Measurements from ENCODE around the gene ARHGAP22.

ARHGAP22 gene

DNA sequence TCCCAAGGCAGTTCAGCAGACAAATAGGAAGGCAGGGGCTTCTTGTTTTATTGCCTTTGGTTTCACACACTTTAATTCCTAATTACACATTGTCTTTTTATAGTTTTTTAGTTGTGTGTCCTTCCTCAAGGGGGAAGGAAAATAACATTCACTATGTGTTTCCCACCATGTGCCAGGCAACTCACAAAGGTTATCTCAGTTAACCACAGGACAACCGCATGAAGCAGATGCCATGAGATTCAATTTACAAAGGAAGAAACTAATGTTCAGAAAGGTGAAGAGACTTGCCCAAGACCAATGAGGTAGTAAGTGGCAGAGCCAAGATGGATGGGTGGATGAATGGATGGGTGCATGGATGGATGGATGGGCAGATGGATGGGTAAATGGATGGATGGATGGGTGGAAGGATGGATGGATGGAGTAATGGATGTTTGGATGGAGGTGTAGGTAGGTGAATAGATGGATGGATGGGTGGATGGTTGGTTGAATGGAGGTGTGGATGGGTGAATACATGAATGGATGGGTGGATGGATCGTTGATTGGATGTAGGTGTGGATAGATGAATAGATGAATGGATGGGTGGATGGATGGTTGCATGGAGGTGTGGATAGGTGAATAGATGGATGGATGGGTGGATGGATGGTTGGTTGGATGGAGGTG, 77.9 kb downstream of the ARHGAP22 start:
- DNase-seq = no peak

DNA sequence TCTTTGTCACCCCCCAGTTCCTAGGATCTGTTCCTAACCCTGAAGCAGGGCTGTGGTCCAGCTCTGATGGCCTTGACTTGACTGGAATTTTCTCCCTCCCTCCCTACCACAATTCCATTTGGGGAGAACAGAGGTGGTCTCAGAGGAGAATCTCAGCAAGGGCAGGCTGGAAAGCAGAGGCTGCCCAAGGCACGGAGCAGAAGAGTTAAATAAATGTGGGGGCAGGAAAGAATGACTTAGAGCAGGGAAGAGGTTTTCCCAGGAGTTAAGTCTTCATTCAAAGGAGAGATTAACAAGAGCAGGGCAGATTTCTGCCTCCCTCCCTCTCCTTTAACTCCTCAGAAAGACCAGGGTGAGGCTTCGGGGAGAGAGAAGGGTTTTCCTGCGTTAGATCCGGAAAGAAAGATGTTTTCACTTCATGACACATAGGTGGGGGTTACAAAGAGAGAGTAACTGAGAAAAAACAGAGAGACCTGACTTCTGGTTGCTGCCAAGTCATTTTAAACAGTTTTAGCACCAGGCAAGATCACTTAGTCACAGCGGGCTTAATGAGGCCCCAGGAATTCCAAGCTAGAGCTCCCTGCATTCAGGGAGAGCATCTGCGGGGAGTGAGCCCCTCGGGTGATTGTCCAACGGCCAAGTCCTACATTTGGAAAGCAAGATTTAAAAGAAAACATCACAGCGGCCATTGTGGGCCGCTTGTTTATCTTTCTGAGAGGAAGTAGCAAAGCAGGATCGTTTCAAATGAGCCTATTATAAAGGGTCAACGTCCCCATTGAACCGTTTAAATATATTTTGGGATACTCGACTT, 78.7 kb downstream of the ARHGAP22 start:
- DNase-seq = no peak

DNA sequence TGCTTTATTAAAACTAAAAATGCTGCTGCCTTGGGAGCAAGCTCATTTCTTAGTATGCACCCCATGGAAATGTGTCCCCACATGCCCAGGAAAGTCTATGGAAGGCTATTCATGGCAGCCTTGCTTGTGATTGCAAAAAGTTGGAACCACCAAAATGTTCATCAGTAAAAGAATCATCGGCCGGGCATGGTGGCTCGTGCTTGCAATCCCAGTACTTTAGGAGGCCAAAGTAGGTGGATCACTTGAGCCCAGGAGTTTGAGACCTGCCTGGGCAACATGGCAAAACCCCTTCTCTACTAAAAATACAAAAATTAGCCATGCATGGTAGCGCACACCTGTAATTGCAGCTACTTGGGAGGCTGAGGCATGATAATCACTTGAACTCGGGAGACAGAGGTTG, 79.8 kb downstream of the ARHGAP22 start:
- no peak for DNase-seq

DNA sequence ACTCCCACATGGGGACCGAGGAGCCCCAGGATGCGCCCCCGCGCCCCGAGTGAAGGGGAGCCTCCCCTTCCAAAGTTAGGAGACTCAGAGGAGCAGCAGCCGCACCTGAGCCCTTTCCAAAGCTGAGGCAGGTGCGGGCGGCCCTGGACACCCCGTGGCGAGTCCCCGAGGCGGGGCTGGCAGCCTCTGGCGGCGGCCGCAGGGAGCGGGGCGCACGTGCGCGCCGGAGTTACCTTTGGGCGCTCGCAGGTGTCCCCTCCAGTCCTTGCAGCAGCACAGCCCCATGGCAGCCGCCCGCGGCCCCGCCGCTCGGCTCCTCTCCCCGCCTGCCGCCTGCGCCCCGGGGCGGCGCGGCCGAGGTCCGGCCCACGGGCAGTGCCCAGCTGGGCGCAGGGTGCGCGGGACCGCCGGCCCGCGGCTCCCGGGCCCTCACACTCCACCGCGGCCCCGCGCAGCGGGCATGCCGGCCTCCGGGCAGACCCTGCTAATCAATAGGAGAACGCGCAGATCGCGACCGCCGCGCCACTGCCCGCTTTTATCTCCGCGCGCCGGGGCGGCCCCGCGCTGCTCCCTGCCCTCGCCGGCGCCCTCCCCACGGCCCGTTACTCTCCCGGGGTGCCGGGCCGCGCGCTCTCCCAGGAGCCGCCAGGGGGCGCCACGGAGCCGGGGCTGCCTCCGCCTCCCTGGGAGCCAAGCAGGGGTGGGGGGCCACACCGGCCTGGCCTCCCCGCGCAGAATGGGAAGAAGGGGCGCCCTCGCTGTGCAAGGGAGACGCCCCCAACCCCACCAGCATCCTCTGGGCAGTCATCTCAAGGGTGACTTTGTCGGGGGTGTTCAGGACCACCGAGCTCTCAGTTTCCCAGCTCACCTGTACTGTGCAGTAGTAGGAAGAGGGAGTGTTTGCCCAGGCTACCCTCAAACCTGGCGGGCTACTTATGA, 80.8 kb downstream of the ARHGAP22 start:
- DNase-seq = no peak

DNA sequence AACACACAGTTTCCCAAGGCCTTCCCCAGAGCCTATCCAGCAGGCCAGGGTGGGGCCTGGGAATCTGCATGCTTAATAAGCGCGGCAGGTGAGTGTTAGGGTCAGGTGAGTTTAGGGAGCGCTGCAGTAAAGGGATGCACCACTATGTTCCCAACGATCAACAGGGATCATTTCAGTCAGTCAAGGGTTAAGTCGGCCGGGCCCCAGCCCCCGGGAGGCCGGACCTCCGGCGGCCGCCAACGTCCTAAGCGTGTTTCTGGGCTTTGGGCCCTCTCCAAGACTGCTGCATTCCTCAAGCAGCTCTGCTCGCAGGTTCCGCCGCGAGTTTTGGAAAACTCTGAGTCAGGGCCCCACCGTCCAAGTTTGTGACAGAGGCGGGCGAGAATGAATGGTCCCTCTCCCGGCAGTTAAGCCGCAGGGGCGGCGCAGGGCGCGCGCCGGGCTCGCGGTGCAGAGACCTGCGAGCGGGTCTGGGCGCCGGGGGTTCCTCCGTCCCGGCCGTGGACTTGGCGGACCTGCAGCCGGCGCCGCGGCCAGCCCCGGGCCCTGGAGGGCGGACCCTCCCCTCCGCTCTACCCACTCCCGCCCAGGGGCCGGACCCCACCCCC, 81.6 kb downstream of the ARHGAP22 start:
- no peak for DNase-seq

DNA sequence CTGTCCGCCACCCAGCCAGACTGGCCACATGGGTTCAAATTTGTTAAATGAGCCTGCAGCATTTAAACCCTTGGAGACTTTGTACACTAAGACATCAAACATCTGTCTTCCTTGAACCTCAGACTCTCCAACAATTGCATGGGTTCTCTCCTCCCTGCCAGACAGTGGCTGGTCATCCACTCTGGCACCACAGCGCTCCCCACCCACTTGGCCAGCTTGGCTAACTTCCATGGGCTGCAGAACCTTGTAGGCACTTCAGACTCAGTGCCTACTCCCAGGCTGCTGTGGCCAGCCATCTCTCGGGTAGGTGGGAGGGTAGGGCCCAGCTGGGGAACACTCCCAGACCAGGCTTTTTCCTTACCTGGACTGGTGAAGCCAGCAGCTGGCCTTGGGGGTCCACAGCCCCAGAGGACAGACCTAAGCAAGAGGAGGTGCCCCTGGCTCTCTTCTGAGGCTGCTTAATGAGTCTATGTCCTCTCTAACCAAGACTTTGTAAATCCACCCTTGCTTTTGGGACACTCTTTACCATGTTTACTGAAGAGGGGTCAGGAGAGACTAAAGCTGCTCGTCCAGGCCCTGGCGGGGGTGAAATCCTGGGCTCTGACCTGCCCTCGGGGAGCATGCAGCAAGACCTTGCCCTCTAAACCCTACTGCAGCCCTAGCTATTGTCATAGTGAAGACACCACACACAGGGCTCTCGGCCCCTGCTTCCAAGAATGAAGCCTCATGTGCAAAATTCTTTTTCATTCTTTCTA, 82.7 kb downstream of the ARHGAP22 start:
- DNase-seq = no peak

DNA sequence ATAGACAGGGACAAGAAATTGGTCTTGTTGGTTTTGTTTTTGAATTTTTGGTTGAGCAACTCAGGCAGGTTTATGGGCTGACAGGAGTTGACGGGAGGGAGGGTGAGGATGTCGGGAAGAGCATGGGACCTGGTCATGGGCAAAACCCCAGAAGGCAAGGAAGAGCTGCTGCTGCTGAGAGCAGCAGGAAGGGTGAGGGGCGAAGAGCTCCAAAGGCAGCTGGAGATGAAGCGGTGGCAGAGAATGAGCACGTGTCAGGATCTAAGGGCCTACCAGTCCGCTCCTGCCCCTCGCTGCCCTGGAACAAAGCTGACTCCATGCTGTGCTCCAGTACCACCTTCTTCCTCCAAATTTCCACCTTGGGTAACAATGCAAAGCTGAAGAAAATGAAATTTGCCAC, 84.3 kb downstream of the ARHGAP22 start:
- no peak for DNase-seq

DNA sequence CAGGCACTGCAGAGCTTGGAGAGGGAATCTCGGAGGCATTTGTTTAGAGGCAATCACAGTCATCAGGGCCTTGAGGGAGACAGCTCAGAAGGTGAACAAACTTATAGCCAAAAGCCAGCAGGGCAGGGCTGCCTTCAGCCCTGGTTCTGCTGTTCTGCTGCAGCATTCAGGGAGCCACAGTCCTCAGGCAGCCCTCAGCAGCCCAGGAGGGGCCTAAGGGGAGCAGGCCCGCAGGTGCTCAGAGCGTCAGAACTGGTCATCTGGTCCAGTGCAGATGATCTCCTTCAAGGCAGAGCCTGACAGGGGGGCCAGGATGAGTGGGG, 84.7 kb downstream of the ARHGAP22 start:
- no peak for DNase-seq

DNA sequence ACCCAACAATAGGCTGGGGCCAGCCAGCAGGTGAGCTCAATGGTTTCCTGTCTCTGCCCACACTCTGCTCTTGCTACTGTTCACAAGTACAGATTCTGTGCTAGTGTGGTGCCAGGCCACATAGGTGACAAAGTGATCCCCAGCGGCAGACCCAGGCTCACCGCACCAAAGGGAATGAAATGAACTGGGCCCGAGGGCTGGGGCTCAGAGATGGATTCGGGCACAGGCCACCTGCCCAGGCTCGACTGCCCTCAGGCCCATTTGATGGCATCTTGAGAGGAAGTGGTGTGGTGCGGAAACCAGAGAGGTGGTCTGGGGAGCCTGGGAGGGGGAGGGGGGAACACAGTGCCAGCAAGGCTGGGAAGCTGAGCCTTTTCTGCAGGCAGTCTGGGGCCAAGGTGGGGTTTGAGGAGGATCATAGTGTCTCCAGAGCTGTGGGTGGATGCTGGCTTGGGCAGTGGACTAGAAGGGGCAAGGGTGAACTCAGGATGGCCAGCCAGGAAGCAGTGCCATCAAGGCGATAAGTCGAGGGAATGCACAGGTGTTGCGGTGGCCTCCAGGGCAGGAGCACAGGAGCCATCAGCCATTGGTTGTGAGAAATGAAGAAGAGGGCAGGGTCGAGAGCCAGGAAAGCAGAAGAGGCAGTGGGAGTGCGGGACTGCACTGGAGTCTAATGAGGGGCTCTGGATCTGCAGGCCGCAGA, 85.2 kb downstream of the ARHGAP22 start:
- DNase-seq = no peak

DNA sequence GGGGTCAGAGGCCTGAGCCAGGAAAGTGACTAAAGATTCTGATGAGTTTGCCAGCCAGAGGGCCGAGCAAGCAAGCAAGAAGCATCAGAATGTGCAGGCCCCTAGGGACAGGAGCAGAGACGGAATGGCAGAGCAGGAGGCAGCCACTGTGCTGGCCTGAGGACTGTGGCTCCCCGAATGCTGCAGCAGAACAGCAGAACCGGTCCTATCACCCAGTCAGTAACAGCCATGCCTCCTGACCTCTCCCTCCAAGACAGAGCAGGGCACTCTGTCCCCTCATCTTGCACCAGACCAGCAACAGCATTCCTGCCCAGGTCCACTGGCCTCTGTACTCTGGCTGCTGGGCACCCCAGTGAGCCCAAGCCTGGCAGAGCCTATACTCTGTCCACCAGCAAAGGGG, 85.9 kb downstream of the ARHGAP22 start:
- no peak for DNase-seq

DNA sequence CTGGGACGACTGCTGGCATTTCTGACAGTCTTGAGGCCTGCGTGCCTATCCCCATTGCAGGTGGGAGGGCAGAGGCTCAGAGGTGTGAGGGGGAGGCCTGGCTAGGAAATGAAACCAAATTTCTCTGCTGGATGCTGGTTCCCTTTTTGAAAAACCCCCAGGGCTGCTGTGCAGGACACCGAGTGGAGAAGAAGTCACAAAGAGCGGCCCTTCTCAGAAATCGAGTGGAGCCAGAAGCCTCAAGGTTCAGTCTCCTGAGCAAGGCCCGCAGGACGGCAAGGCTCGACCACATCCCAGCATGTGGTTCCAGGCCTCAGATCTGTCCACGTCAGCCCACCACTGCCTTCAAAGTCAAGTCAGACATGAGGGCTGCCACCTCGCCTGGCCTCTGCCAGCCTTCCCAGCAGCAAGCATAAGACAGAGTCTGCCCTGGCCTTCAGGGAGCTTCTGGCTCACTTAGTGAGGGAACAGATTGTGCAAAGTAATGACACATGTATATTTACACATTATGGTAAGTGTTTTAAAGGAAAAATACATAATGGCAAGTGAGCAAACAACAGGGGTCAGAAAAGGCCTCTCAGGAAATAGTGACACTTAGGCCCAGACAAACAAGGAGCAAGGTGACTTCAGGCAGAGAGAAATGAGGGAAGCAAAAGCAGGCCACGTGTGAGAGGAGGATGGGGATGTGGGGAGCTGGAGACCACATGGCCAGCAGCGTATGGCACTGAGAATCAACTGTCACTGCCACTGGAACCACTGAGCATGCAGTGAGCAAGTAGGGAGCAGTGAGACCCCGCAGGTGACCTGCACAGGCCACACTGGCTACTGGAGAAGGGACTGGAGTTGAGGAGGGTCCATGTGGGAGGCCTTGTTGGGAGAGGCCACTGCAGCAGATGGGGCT, 86.7 kb downstream of the ARHGAP22 start:
- no peak for DNase-seq

DNA sequence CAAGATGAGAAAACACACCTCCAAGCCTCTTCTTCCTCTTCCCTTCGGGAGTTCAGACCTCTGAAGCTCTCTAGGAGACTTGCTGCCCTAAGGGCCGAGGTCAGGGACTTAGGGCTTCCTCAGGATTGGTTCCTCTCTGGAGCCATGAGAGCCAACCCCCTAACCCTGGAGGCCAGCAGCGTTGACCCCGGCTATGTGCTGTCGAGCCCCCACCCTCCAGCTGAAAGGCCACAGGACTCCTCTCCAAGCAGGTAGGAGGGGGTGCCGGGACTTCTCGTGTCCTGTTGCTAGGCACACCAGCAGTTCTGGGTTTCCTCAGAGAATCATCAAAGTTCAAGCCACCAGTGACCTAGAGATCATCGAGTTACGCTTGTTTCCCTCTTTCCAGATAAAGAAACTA, 87.4 kb downstream of the ARHGAP22 start:
- no peak for DNase-seq

DNA sequence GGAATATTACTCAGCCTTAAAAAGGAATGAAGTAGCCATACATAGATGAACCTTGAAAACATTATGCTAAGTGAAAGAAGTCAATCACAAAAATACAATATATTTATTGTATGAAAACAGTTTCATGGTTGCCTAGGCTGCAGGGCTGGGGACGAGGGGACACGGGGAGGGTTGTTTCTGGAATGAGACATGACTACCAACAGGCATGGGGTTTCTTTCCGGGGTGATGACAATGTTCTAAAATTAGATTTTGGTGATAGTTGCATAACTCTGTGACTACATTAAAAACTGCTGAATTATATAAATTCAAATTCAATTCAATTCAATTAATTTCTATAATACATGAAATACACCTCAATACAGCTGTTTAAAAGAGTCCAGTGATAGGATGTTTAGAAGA, 88.0 kb downstream of the ARHGAP22 start:
- peak; percentile 18 for DNase-seq

DNA sequence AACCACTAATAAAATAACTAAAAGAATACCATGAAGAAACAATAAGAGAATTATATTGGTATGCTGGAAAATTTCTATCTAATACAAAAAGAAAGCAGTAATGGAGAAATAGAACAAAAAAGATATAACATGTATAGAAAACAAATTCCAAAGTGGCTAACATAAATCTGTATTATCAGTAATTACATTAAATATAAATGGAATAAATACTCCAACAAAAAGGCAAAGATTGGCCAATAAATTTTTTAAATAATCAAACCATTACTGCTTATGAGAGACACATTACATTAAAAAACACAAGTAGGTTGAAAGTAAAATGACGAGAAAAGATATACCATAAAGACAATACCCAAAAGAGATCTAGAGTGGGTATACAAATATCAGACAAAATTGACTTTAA, 90.0 kb downstream of the ARHGAP22 start:
- DNase-seq = no peak

DNA sequence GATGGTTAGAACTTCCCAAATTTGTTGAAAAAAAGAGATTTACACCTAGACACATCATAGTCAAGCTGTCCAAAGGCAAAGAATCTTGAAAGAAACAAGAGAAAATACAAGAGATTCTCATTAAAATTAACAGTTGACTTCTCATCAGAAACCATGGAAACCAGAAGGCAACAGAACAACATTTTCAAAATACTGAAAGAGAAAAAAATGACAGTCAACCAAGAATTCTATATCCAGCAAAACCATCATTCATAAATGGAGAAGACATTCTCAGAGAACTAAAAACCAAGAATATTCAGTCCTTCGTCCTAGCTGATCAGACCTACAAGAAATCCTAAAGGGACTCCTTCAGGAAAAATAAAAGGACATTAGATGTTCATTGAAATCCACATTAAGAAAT, 90.6 kb downstream of the ARHGAP22 start:
- DNase-seq = no peak

DNA sequence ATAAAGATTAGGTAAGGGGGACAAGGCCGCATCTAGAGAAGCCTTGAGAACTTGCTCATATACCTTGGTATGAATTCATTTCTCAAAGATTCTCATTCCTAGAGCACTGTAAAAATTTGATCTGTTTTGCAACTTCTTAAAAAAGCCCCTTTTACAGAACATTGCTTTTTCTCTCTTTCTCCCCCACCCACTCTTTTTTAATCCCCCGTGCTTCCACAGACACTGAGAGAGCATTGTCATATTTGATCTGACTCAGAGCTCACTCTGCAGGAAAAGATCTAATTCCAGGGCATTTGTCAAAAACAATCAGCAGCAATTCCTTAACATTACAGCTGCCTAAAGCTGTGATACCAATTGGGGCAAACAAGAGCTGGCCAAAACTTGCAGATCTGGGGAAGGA, 92.0 kb downstream of the ARHGAP22 start:
- no peak for DNase-seq

DNA sequence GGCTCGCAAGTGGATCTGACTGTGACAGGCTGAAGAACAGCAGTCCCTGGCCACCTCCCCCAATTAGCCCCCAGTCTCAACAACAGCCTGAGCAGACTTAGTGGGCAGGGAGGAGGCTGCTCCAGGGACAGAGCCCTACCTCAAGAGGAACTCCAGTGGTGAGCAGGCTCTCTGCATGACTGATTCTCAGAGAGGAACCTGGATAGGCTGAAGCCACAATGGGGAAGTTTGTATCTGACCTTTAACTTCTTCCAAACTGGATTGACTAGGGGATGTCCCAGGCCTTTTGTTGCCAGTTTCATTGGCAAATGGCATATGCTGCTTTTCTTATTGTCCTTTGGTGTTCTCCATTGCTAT, 93.0 kb downstream of the ARHGAP22 start:
- DNase-seq = peak; percentile 16

DNA sequence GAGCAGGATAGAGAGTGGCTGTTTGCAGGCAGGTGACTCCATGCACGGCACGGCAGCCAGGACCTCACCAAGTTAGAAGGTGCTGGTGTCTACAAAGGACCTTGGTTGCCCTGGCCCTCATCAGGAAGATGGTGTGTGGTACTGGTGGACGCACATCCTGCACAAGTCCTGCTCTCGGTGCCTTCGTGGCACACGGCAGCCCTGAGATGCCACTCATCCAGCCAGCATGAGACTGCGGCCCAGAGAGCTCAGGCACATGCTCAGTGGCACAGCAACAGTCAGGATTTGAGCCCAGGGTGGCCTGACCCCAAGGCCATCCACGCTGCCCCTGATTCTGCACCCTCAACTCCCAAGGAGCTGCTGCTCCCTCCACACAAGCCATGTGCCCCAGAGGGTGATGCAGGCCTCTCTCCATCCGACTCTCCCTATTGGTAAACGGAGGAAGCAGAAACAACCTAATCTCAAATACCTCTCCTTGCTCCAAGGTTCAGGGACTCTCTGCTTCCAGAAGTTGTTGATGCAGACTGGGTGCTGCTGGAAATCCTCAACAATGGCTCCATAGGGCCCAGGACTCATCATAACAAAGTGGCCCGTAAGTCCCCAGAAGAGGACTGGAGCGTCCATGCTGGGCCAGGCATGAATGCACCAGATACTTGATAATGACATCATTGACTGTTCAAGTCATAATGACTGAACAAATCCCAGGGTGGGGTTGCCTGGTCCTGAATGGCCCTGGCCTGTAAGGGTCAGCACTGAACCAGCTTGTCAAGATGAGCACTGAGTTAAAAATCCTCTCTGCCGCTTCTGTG, 93.6 kb downstream of the ARHGAP22 start:
- DNase-seq = no peak

DNA sequence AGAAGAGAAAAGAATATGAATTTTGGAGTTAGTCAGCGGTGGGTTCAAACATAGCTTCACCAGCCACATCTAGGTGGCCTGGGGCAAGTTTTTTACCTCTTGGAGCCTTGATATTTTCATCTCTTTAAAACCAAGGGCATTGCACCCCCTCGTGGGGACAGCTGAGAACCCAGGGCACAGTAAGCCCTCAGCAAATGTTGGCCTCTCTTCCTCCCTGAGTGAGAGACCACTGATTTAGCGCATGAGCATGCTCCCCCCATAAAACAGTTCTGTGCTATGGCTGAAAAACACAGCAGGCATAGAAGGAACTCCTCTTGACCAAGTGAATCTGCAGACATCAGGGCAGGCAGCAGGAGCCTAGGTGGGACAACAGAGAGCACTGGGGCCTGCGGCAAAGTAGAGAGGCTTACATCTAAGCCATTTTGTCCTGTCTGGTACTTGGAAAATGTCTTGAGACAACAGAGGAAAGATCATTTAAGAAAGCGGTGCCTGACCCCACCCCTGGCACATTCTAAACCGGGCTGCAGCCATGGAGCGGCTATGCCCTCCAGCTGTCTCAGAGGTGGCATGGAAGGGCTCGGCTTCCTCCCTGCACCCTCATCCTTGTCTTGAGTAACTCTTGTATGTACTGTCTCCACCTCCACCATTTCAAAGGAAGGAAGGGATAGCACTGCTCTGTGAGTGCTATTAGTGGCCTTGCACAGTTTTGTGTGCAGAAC, 94.7 kb downstream of the ARHGAP22 start:
- no peak for DNase-seq
